Caco-2 (cell line): ENCODE data around the gene ERICH6B. TPM values are rescaled to one million over a fixed set of nuclear protein-coding genes. Genes with fewer than 3 reads are reported as not detected.

Source experiments
- BruUV-seq: library from RNA; stranded (reverse); fragments of 400-500 nt; replicated peaks from 2 replicates; lab custom pipeline; 2021; lab: Mats Ljungman, UMichigan
- CTCF ChIA-PET: fragments of 300-600 bp; sonication (Branson Sonifier 250); formaldehyde crosslinking; loops from one replicate; lab custom pipeline; 2022; ENCODE audit warnings: antibody characterized with exemption; lab: Charles Lee
- POLR2A ChIA-PET: fragments of 300-600 bp; sonication (Branson Sonifier 250); formaldehyde crosslinking; loops from one replicate; lab custom pipeline; 2022; ENCODE audit warnings: antibody characterized with exemption; lab: Charles Lee
- DNase-seq, 2 experiments: peaks; one replicate each; pipeline versions ENCODE4 v3.0.0 to v3.0.0-alpha.2; 2020 to 2022
- H3K27me3 ChIP-seq: replicated peaks from 2 replicates; pipeline ENCODE4 v1.6.0; 2011; ENCODE audit warnings: low read length; ENCODE audit not compliant: control insufficient read depth, insufficient read depth
- H3K36me3 ChIP-seq: 2 replicates; pipeline ENCODE4 v1.5.1; 2011; ENCODE audit warnings: low read length; ENCODE audit not compliant: control insufficient read depth, insufficient read depth
- H3K4me1 ChIP-seq: fragments of 250-450 bp; sonication (Bioruptor Pico); 2 replicates; pipeline ENCODE4 v1.5.1; 2020; ENCODE audit warnings: mild to moderate bottlenecking
- H3K4me3 ChIP-seq: 2 replicates; pipeline ENCODE4 v1.5.1; 2011; ENCODE audit warnings: low read depth, mild to moderate bottlenecking, control low read depth, low read length
- H3K9me3 ChIP-seq: fragments of 250-450 bp; sonication (Bioruptor Pico); 2 replicates; pipeline ENCODE4 v1.5.1; 2020; ENCODE audit warnings: mild to moderate bottlenecking, moderate library complexity
- H3K27ac Mint-ChIP-seq: one replicate; pipeline ENCODE4 v1.8.0; 2022; ENCODE audit warnings: mixed read lengths; ENCODE audit not compliant: unreplicated experiment
- H3K27me3 Mint-ChIP-seq: one replicate; pipeline ENCODE4 v1.8.0; 2022; ENCODE audit warnings: mixed read lengths; ENCODE audit not compliant: insufficient read depth, unreplicated experiment
- H3K36me3 Mint-ChIP-seq: one replicate; pipeline ENCODE4 v1.8.0; 2022; ENCODE audit warnings: mild to moderate bottlenecking, mixed read lengths; ENCODE audit not compliant: insufficient read depth, unreplicated experiment
- H3K4me1 Mint-ChIP-seq: one replicate; pipeline ENCODE4 v1.8.0; 2022; ENCODE audit warnings: low read depth, mixed read lengths; ENCODE audit not compliant: unreplicated experiment
- H3K4me3 Mint-ChIP-seq: one replicate; pipeline ENCODE4 v1.8.0; 2022; ENCODE audit warnings: mild to moderate bottlenecking, moderate library complexity, mixed read lengths; ENCODE audit not compliant: unreplicated experiment
- H3K9me3 Mint-ChIP-seq: one replicate; pipeline ENCODE4 v1.8.0; 2022; ENCODE audit warnings: mixed read lengths; ENCODE audit not compliant: unreplicated experiment
- intact Hi-C: fragments of 100-400 bp; cut with micrococcal nuclease; formaldehyde crosslinking; loops from one replicate; pipeline ENCODE4 v1.10.0; 2022; ENCODE audit not compliant: unreplicated experiment
- total RNA-seq: library from RNA; stranded (reverse); gene quantifications from 2 replicates; pipeline ENCODE4 v1.2.3, GENCODE V29; 2022
- TF ChIP-seq, protein P1 (sequence below), 2 experiments: fragments of 200-600 bp in 1 of 2; IDR thresholded peaks; 1 replicate in 1 of 2; 2 replicates in 1 of 2; pipeline versions ENCODE4 v1.5.1 to v1.8.0; 2011 to 2022; ENCODE audit warnings: antibody characterized with exemption in 1 of 2, control low read depth in 1 of 2, inconsistent platforms in 1 of 2, low read depth in 1 of 2, low read length in 1 of 2, mild to moderate bottlenecking in 1 of 2, moderate library complexity in 1 of 2; ENCODE audit not compliant: insufficient read depth in 1 of 2, severe bottlenecking in 1 of 2, unreplicated experiment in 1 of 2

ERICH6B gene
- total RNA-seq, 1 experiment from 2014 or later: not detected

DNA sequence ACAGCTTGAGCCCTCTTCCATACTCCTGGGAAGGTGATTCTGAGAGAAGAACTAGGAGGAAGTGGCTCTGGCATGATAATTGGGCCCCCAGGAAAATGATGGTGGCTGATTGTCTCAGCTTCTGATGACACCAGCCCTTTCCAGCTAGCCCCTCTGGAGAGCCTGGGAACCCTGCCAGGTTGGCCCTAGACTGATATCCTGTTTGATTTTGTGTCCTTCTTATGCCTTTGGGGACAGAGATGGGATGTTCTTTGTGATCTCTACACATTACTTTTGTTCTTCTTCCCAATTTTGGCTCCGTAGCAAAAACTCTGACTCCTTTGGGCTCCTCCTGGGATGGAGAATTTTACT lies 39.7 kb downstream of the ERICH6B start:
- Mint-ChIP-seq H3K36me3 (no peaks in the 10 kb centered on the region), H3K27me3 (no peaks in the 10 kb centered on the region), H3K9me3 (peaks cover 5% of the 10 kb centered on the region), H3K27ac (no peak overlapping the region), H3K4me3 (no peak overlapping the region), H3K4me1 (peaks cover 10% of the 10 kb centered on the region)
- Histone ChIP-seq H3K36me3 (no peaks in the 10 kb centered on the region), H3K9me3 (no peaks in the 10 kb centered on the region), H3K27me3 (no peaks in the 10 kb centered on the region), H3K4me3 (no peak overlapping the region), H3K4me1 (no peaks in the 10 kb centered on the region)
- no peak for DNase-seq
- no TSS peak for BruUV-seq
- CTCF ChIA-PET: no interaction called here
- TF ChIP-seq, protein P1, sequence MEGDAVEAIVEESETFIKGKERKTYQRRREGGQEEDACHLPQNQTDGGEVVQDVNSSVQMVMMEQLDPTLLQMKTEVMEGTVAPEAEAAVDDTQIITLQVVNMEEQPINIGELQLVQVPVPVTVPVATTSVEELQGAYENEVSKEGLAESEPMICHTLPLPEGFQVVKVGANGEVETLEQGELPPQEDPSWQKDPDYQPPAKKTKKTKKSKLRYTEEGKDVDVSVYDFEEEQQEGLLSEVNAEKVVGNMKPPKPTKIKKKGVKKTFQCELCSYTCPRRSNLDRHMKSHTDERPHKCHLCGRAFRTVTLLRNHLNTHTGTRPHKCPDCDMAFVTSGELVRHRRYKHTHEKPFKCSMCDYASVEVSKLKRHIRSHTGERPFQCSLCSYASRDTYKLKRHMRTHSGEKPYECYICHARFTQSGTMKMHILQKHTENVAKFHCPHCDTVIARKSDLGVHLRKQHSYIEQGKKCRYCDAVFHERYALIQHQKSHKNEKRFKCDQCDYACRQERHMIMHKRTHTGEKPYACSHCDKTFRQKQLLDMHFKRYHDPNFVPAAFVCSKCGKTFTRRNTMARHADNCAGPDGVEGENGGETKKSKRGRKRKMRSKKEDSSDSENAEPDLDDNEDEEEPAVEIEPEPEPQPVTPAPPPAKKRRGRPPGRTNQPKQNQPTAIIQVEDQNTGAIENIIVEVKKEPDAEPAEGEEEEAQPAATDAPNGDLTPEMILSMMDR (IDR thresholded peaks at IDR 0.05; ENCODE audit: insufficient read depth in 1 of 2, low read depth in 1 of 2, low read length in 1 of 2, severe bottlenecking in 1 of 2, unreplicated experiment in 1 of 2): no peak
- POLR2A ChIA-PET: no interaction called here
- intact Hi-C loops: no loop called here

DNA sequence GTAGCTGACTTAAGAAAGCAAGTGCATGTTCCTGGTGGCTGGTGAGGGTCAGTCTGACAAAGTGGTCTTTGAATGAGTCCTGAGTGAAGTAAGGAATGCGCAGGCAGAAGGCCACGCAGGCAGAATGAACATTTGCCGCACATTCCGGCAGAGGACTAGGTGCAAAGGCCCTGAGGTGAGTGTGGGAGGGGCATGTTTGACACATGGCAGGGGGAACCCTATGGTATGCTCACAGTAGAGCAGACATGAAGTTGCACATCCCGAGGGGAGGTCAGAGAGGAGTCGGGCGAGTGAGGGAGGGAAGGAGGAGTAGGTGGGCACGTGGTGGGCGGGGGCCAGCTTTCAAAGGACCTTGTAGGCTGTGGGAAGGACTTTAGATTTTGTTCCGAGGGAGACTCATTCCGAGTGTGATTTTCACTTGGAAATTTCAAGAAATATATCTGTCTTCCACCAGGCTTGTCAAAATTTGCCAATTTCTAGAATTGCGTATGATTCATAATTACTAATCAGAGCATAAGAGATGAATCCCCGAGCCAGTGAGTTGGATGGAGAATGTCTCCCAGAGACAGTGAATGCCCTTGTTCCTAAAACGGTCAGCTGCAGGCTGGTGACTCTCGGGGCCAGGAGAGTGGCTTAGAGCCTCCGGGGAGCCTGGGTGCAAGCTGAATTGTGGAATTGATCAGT lies 40.3 kb downstream of the ERICH6B start:
- Histone ChIP-seq H3K4me1 (no peaks in the 10 kb centered on the region), H3K36me3 (no peaks in the 10 kb centered on the region), H3K9me3 (no peaks in the 10 kb centered on the region), H3K4me3 (no peak overlapping the region), H3K27me3 (no peaks in the 10 kb centered on the region)
- Mint-ChIP-seq H3K36me3 (no peaks in the 10 kb centered on the region), H3K4me1 (peaks cover 10% of the 10 kb centered on the region), H3K27ac (no peak overlapping the region), H3K27me3 (no peaks in the 10 kb centered on the region), H3K4me3 (no peak overlapping the region), H3K9me3 (peaks cover 10% of the 10 kb centered on the region)
- no peak for DNase-seq
- TF ChIP-seq, protein P1 (IDR thresholded peaks at IDR 0.05; ENCODE audit: insufficient read depth in 1 of 2, low read depth in 1 of 2, low read length in 1 of 2, severe bottlenecking in 1 of 2, unreplicated experiment in 1 of 2): no peak
- intact Hi-C loops: no loop called here
- ChIA-PET CTCF (no interaction called here), POLR2A (no interaction called here)
- BruUV-seq: no TSS peak

DNA sequence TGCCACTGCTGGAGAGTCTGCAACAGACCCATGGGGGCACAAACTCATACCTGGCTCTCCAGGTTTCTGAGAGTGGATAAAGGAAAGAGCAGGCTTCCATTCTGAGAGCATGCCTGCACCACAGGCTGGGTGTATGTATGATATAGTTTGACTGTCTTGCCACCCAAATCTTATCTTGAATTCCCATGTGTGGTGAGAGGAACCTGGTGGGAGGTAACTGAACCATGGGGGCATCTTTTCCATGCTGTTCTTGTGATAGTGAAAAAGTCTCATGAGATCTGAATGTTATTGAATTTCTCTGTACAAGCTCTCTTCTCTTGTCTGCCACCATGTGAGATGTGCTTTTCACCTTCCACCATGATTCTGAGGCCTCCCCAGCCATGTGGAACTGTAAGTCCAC lies 50.2 kb downstream of the ERICH6B start:
- ChIA-PET POLR2A (no interaction called here), CTCF (no interaction called here)
- Mint-ChIP-seq H3K4me3 (no peak overlapping the region), H3K4me1 (no peaks in the 10 kb centered on the region), H3K36me3 (no peaks in the 10 kb centered on the region), H3K27me3 (no peaks in the 10 kb centered on the region), H3K27ac (no peak overlapping the region), H3K9me3 (peaks cover 18% of the 10 kb centered on the region)
- intact Hi-C loops: no loop called here
- 0 out of 2 replicates have a peak, but pooled peaks cover 4% of the 10 kb centered on the region for H3K4me1 ChIP-seq
- H3K27me3 ChIP-seq: no peaks in the 10 kb centered on the region
- TF ChIP-seq, protein P1 (IDR thresholded peaks at IDR 0.05; ENCODE audit: insufficient read depth in 1 of 2, low read depth in 1 of 2, low read length in 1 of 2, severe bottlenecking in 1 of 2, unreplicated experiment in 1 of 2): no peak
- no peak overlapping the region for H3K4me3 ChIP-seq
- H3K9me3 ChIP-seq: peaks cover 17% of the 10 kb centered on the region; the same call in 1 of the 2 replicates
- H3K36me3 ChIP-seq: no peaks in the 10 kb centered on the region
- no peak for DNase-seq
- no TSS peak for BruUV-seq
